Right kidney (tissue), 1 donor: ENCODE measurements around the gene APOB.

Experiments
- DNase-seq: peaks from one replicate; pipeline ENCODE4 v3.0.0-alpha.2; 2016

The APOB gene

DNA sequence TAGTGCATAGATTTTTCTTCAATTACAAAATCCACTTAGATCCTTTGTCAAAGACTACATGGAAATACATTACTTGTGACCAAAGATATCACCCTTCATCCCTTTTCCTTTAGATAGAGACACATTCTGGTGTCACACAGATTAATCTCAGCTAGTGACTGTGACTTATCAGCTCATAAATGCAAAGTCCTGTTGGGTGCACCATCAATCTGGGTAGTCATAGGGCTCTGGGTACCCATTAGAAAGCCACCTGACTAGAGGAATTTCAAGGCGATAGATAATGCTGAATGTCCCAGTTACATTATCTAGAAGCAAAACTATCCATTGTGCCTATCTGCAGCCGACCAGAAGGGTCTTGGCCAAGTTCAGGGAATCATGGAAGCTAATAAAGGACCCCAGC, 2.6 kb upstream of the APOB start:
- DNase-seq: no peak

DNA sequence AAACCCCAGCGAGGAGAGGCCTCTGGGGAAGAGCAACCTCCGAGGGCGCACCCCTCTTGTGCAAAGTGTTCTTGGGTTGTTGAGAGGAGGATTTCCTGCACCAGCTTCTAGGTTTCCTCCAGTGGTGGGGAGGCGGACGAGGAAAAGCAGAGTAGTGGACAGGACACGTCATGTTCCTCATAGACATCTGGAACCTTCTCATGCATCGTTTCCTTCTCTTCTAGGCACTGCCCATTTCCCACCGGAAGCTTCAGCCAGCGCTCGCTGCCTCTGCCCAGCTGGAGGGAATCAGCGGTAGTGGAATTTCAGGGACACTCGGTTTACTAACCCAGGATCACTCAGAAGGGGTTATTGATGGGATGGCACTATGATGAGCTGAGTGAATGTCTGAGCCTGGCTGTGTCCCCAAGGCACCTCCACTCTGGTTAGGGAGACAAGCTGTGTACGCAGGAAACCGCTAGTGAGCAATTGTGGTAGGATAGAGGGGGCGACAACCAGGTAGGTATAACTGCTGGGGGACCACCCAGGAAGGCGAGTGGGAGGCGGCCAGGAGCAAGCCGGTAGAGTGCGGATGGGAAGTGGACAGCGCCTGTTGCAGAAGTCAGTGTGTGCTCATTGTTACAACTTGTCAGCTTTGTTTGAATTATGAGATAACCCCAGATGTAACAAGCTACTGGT, 960 bp upstream of the APOB start:
- DNase-seq: peak; percentile 5

DNA sequence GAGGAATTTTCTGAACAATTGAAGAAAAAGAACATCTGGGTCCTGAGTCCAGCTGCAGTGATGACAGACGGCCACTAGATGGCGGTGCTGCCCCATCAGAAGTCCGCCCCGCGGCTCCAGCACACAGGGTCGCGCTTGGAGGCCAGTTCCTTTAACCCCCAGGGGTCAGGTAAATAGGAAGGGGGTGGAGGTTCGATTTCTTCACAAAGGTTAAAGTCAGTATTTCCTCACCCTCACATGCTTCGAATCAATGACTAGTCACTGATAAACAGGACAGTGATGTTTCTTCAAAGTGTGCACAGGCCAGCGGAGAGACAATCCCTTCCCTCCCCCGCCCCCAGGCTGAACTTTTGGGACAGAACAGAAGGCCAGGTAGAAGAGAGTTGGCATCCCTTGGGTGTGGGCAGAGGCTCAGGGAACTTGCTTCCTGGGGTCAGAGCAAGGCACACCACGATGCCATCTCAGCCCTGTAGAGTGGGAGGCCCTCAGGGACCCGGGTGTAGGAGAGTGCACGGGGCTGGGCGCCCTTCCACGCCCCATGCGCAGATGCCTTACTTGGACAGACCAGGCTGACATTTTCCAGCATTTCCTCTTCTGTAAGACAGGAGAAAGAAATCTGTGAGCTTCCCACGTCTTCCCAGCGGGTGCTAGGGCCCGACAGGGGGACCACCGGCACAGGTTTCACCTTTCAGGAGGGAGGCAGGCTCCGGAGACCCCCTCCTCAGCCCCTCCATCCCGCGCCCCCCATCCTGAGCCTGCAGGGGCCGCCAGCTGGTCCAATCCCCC, 722 bp downstream of the APOB start:
- DNase-seq: peak; percentile 77

DNA sequence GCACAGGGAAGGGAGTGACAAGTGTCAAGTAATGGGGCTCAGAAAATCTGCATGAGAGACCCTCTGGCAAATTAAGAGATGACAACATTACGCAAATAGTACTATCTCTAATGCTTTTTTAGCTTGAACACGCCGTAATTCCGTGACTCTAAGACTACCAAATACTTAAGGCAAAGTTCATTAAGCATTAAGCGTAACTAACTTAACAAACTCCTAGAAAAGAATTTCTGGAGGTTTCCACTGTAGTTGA, 1.2 kb downstream of the APOB start:
- DNase-seq: no peak

DNA sequence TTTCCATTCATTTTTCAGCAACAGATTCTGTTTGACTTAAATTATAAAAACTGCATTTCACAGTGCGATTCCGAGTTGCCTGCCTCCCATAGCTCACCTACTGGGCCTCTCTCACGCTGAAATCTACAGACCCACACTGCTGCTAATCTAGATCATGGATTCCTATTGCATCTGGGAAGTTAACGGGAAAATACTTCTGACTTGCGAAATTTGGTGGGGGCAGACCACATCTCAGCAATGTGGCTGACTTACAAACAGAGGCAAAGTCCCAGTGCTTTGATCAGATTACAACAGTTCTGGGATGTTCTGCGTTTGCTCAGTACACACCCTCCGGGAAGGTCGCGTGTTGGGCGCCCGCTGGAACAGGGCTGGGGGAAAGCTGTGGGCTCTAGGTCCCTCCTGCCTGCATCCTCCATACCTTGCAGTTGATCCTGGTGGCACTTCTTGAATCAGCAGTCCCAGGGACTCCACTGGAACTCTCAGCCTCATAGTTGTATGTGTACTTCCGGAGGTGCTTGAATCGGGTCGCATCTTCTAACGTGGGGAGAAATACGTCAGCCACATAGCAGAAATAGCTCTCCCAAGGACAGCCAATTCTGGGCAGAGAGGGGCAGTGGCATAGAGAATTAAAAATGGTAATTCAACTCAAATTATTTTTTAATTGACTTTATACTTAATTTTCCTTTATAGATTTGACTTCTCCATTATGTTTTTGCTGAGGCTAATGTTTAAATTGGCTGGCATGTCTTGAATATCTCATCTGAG, 1.7 kb downstream of the APOB start:
- no peak for DNase-seq

DNA sequence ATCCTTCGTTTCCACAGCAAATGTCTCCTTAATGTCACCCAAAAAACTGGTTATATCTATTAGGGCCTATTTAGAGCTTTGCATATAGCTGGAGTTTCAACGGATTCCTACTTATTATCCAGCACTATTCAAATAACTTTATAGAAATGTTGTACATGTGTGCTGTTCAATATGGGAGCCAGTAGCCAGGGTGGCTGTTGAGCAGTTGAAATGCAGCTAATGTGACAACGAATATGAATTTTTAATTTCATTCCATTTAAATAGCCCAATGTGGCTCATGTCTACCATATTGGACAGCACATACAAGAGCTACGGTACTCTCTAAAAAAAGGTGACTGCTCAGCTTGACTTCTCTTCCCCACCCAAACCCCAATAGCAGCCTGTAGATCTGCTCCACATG, 2.4 kb downstream of the APOB start:
- DNase-seq: no peak

DNA sequence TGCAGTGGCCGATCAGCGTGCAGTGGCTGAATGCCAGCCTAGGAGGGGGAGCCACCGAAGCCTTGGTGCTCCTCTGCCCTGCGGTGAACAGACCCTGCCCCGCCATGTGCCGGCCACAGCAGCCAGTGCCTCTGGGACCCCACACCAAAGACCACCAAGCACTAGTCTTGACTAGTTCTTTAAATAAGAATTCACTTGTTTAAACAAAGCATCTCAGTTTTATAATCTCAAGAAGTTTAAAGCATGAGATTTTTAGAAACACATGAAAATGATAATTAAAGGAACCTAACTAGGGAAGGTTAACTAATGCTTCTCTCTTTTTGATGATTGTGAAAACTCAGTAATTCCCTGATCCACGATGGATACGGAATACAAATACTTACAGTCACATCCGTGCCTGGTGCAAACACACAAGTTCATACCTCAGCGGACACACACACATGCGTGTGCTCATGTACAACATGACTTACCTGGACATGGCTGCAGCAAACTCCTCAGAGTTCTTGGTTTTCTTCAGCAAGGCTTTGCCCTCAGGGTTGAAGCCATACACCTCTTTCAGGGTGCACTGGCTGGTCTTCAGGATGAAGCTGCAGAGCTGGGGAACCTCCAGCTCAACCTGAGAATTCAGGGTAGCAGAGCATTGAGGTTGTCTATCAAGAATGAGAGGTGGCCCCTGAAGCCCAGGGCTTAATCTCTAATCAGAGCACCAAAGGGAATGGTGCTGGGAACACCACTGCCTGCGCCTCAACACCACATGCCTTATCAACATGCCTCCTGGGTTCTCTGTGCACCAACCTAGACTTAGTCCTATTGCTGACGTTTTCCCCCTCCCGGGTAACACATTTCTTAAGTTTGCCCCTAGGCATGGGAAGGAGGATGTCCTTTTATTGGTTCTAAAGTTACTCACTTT, 3.1 kb downstream of the APOB start:
- no peak for DNase-seq

DNA sequence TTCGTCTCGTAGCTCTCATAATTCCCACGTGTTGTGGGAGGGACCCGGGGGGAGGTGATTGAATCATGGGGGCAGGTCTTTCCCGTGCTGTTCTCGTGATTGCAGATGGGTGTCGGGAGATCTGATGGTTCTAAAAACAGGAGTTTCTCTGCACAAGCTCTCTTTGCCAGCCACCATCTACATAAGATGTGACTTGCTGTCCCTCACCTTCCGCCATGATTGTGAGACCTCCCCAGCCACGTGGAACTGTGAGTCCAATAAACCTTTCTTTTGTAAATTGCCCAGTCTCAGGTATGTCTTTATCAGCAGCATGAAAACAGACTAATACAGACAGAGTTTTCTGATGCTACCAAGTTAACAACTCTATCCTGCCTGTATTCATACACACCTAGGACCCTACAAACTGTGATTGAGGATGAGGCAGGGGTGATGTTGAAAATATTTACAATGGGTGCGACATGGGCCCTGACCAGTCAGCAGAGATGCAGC, 3.9 kb downstream of the APOB start:
- no peak for DNase-seq

DNA sequence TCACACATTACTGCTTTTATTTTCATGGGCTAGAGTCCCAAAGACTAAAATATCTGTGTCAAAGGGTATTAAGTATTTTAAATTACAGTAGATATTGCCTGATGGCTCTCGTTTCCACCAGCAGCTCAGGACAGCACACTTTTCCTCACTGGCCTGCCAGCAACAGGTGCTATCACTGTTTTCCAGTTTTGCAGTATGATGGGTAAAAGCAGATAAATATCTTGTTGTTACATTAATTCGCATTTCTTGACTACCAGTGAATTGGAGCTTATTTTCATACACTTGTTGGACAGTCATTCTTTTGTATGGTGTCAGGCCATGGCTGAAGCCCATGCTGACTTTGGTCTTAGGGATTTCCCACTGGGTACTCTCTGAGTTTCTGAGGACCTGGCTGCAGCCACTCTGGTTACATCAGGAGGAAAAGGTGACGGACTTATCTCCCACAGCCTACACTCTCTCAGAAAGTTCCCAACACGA, 4.8 kb downstream of the APOB start:
- DNase-seq: no peak

DNA sequence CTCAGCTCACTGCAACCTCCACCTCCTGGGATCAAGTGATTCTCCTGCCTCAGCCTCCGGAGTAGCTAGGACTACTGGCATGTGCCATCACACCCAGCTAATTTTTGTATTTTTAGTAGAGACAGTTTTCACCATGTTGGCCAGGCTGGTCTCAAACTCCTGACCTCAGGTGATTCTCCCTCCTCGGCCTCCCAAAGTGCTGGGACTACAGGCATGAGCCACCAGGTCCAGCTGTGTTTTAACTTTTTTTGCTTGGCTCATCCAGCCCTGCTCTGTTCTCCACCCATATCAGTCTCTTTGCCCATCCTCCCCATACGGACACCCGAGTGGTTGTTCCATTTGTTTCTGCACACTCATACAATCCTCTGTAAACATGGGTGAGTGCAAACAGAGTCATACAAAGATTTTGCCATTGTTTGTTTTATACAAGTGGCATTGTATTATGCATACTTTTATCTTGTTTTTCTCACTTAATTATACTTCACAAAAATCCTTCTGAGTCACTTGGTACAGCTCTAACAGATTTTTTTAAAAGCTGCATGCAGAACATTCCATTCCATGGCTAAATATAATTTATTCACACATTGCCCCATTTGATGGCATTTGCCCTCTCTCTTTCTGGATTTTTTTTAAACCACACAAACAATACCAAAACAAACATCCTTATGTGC, 5.3 kb downstream of the APOB start:
- DNase-seq: no peak

DNA sequence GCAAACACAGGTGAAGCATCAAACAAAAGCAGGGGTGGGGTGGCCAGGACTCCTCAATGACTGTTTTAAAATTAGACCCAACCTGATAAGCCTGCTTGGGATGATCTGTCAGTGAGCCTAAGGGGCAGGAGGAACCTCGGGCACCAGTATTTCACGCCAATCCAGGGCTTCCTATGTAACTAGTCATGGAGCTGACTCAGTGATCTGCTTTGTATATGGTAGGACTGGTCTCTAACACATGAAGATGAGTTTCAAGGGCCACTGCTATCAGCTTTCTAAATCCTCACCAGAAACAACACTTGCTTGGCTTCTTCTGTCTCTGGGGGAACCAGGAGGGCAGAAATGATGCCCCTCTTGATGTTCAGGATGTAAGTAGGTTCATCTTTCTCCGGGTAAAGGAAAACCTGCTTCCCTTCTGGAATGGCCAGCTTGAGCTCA, 6.2 kb downstream of the APOB start:
- no peak for DNase-seq

DNA sequence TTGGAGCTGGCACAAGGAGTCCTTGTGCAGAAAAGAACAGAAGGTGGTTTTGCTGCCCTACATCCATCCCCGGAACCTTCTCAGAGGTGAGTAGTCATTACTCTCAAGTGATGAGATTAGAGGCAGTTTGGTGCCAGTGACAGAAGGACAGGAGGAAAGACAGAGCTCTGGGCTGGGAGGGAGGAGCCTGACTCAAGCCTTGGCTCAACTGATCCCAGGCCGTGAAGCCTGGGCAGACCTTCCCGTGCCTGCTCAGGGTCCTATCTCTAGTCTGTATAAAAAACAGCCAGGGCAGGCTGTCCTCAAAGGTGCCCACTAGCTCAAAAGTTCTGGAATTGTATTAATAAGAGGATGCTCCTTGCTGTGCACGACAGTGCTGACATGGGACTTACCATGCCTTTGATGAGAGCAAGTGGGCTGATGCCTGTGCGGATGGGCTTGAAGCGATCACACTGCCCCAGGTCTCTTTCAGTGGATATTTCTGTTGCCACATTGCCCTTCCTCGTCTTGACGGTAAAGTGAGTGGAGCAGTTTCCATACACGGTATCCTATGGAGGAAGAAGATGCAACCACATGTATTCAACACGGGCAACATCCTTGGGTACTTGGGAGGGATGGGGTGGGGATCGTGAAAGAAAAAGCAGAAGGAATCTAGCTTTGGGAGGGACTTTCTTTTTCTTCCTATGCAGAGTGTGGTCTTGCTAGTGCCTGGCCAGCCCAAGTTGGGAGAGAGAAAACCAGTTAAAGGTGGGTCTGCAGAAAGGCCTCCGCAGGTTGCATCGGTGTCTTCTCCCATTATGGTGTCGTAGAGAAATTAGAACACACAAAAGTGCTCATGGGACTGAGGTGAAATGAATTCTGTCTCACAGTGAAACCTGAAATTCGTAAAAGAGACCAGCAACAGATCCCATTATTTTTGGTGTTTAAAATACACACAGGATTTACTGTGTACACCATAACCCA, 6.9 kb downstream of the APOB start:
- DNase-seq: no peak

DNA sequence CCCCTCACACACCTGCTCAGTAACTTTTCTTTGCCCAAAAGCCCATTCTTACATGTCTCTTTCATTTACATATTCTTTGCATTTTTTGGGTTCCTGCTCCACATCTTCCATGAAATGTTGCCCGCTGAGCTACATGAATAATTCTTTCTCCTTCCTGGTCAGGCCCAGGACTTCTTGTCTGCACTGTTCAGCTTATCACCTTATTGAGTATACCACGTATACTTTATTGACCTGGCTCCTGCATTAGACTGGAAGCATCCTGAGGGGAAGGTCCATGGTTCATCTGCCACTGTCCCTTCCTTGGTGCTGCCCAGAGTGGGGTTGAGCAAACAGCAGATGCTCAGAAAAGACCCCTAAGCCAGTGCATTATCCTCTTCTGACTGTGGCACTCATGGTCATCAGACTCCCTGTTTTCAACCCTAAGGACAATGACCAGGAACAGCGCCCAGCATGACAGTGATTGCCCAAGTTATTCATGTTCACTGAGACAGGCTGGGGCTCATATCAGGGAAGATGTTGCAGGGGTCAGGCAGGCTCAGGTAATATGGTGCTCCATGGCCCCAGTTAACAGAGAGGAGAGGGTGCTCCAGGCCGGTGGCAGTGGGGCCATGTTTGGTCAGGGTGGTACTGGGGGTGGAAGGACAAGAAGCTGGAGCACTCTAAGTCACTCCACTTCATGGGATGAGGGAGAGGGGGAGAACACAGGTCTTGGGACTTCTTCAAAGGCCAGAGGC, 7.7 kb downstream of the APOB start:
- no peak for DNase-seq

DNA sequence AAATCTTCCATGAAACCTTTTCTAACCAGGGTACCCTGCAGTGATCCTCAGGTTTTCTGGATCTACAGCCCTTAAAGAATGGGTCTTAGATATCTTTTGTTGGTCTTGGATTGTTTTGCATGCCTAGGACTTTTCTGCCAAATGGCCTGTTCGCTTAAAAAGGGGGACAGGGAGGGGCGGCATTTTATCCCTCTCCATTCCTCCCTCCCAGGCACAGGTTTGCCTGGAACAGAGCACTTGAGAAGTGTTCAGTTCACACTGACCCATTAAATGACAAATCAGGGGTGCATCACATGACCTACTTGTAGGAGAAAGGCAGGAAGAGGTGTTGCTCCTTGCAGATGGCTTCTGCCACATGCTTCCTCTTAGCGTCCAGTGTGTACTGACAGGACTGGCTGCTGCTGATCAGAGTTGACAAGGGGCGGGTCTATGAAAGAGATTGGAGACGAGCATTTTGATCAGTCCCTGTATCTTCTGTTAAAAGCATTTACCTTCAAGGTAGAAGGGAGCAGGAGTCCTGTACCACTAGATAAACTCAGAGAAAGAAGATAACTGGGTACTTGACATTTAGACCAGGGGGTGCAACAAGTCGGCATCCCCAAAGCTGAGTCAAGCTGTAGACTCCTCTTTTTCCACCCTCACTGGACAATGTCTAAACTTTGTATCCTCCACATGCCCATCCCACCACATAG, 8.4 kb downstream of the APOB start:
- no peak for DNase-seq

DNA sequence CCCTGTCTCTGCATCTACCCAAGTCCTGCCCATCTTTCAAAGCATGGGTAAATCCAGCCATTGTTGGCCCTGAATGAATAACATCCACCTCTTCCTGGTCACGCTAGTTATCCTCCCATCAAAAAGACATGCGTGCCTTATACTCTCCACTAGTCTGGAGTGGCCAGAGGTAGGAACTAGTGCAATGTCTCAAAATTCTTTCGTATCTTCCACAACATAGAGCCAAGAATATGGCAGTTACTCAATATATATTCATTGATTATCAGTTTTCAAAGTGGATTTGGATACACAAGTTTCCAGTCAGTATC, 8.9 kb downstream of the APOB start:
- DNase-seq: no peak

DNA sequence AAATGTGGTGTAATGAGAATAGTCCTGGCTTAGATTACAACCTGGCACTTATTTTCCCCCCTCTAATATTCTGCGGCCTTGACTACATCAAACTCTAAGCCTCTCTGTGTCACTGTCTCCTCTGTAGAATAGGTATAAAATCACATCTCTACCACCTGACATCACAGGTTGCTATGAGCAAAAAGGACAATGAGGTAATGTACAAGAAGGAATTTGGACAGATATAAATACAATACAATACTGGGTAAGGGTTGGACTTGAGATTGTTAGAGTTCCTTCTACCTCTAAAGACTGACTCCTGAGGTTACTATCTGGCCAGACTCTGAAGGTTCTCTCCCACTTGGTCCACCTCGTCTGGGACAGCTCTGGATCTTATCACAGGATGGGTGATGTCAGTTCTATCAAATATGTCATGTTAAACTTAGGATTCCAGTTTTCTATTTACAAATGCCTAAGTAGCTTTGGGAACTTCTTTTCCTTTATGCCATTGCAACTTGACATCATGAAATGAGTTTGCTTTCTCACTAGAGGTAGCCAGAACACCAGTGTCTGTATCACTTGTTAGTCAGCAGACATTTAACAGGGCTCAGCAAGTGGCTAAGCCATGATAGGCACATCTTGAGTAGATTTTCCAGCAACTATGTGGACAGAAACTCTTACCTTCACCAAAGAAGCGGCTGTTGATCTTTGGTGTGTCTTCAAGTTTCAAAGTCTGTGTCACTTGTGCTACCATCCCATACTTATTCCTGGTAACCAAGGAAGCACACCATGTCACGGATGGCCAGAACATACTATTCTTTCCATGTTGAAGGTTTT, 9.5 kb downstream of the APOB start:
- DNase-seq: no peak

DNA sequence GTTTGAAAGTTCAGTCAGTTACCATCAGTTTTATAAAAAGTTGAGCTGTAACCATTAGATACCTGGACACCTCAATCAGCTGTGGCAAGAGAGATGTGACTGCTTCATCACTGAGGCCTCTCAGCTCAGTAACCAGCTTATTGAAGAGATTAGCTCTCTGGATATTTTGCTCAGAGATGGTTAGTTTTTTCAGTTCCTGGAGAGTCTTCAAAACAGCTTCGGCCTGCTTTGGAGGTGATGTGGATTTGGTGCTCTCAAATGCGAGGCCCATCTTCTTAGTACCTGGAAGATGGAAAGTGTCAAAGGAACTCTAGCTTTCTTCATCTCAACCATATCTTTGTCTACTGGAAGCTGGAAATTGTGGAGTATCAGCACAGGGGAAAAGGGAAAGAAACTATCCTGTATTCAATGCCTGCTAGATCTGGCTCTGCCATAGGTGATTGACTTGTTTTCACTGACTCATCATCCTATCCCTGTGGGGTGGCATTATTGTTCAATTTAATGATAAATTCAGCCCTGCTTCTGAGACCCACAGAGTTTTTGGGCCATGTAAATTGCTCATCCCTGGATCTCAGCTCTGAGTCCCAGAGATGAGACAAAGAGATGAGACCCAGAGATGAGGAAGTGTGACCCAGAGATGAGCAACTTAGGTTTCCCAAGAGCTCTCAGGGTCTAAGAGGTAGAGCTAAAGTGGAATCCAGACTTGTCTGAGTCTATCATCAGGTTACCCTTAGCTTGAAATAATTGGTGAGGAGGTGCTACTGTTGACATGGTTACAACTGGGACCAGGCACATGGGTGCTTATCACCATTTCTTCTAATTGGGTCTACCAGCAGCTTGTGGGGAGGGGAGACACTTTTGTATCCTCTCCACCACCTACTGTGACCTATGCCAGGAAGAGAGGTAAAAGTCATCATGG, 10.4 kb downstream of the APOB start:
- DNase-seq: no peak
